Omental fat pad (tissue), 4 donors: ENCODE measurements around the gene ABI1. TPM values are rescaled to one million over a fixed set of nuclear protein-coding genes. Genes with fewer than 3 reads are reported as not detected.

Source experiments
- ATAC-seq: fragments of 150-250 bp; one replicate; pipeline ENCODE4 v1.9.1; 2016; ENCODE audit warnings: mild to moderate bottlenecking, moderate library complexity; ENCODE audit not compliant: low FRiP score
- DNase-seq: peaks from one replicate; pipeline ENCODE4 v3.0.0-alpha.2; 2019; ENCODE audit warnings: low spot score
- CTCF ChIP-seq, 3 donors: fragments of 450-650 bp; IDR thresholded peaks; one replicate each; pipeline ENCODE4 v1.5.1; 2016 to 2017; ENCODE audit warnings: antibody characterized with exemption in 3 of 3, mild to moderate bottlenecking in 3 of 3, moderate library complexity in 2 of 3
- total RNA-seq, 4 donors: library from RNA; depleted of rRNA; stranded (reverse); fragments of >200 nt; gene quantifications; one replicate each; pipeline ENCODE4 v1.1.0, GENCODE V29; 2016

Gene ABI1
- total RNA-seq, 4 donors from 2014 or later, result 35.4 to 51.1 (median 39.8) TPM

- no peak for TF ChIP-seq CTCF (IDR thresholded peaks at IDR 0.05)
- ATAC-seq (no peak), DNase-seq (no peak)
Observed at GRCh38 chr10:26815500-26815899, 45.3 kb downstream of the ABI1 start.

GRCh38 chr10:26810435-26811026 lies 50.2 kb downstream of the ABI1 start:
- no peak for TF ChIP-seq CTCF (IDR thresholded peaks at IDR 0.05)
- DNase-seq (no peak), ATAC-seq (no peak)

GRCh38 chr10:26809973-26810372 lies 50.8 kb downstream of the ABI1 start:
- no peak for TF ChIP-seq CTCF (IDR thresholded peaks at IDR 0.05)
- ATAC-seq (no peak), DNase-seq (no peak)

- ATAC-seq, result no peak
- TF ChIP-seq CTCF (IDR thresholded peaks at IDR 0.05), result no peak
- no peak for DNase-seq
Observed at GRCh38 chr10:26807532-26807931, 53.2 kb downstream of the ABI1 start.

- no peak for TF ChIP-seq CTCF (IDR thresholded peaks at IDR 0.05)
- no peak for ATAC-seq
- DNase-seq, result no peak
Observed at GRCh38 chr10:26806557-26806956, 54.2 kb downstream of the ABI1 start.

- DNase-seq (no peak), ATAC-seq (peak; percentile 51)
- no peak for TF ChIP-seq CTCF (IDR thresholded peaks at IDR 0.05)
Observed at GRCh38 chr10:26805567-26806245, 55.1 kb downstream of the ABI1 start.
